Osteocyte (in vitro differentiated cells): ENCODE data around the gene CLK2. TPM values are rescaled to one million over a fixed set of nuclear protein-coding genes. Genes with fewer than 3 reads are reported as not detected.

Experiments
- DNase-seq: peaks from one replicate; pipeline ENCODE4 v3.0.0; 2021; ENCODE audit warnings: mixed read lengths; ENCODE audit not compliant: unreplicated experiment; ENCODE audit errors: extremely low spot score
- H3K27ac Mint-ChIP-seq: one replicate; pipeline ENCODE4 v1.8.0; 2021; ENCODE audit warnings: mild to moderate bottlenecking, mixed read lengths; ENCODE audit not compliant: unreplicated experiment
- H3K27me3 Mint-ChIP-seq: one replicate; pipeline ENCODE4 v1.8.0; 2021; ENCODE audit warnings: mixed read lengths; ENCODE audit not compliant: unreplicated experiment
- H3K36me3 Mint-ChIP-seq: one replicate; pipeline ENCODE4 v1.8.0; 2021; ENCODE audit warnings: mixed read lengths; ENCODE audit not compliant: unreplicated experiment
- H3K4me1 Mint-ChIP-seq: one replicate; pipeline ENCODE4 v1.8.0; 2021; ENCODE audit warnings: mixed read lengths; ENCODE audit not compliant: unreplicated experiment
- H3K4me3 Mint-ChIP-seq: one replicate; pipeline ENCODE4 v1.8.0; 2021; ENCODE audit warnings: mild to moderate bottlenecking, moderate library complexity, mixed read lengths; ENCODE audit not compliant: unreplicated experiment
- H3K9me3 Mint-ChIP-seq: one replicate; pipeline ENCODE4 v1.8.0; 2021; ENCODE audit warnings: mixed read lengths; ENCODE audit not compliant: unreplicated experiment
- total RNA-seq: library from RNA; stranded (reverse); gene quantifications from 2 replicates; pipeline ENCODE4 v1.2.1, GENCODE V29; 2021
- TF ChIP-seq, protein P1 (sequence below): fragments of 200-600 bp; sonication (generic); IDR thresholded peaks from 2 replicates; pipeline ENCODE4 v1.5.0; 2021; ENCODE audit warnings: antibody characterized with exemption, mild to moderate bottlenecking, moderate library complexity

The CLK2 gene
- total RNA-seq, 1 donor from 2014 or later: 63.5 TPM

- Mint-ChIP-seq H3K9me3 (no peaks in the 10 kb centered on the region), H3K27ac (no peak overlapping the region), H3K36me3 (peaks cover 49% of the 10 kb centered on the region), H3K4me1 (peaks cover 16% of the 10 kb centered on the region), H3K4me3 (no peak overlapping the region), H3K27me3 (no peaks in the 10 kb centered on the region)
- TF ChIP-seq, protein P1, sequence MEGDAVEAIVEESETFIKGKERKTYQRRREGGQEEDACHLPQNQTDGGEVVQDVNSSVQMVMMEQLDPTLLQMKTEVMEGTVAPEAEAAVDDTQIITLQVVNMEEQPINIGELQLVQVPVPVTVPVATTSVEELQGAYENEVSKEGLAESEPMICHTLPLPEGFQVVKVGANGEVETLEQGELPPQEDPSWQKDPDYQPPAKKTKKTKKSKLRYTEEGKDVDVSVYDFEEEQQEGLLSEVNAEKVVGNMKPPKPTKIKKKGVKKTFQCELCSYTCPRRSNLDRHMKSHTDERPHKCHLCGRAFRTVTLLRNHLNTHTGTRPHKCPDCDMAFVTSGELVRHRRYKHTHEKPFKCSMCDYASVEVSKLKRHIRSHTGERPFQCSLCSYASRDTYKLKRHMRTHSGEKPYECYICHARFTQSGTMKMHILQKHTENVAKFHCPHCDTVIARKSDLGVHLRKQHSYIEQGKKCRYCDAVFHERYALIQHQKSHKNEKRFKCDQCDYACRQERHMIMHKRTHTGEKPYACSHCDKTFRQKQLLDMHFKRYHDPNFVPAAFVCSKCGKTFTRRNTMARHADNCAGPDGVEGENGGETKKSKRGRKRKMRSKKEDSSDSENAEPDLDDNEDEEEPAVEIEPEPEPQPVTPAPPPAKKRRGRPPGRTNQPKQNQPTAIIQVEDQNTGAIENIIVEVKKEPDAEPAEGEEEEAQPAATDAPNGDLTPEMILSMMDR: no peak
- DNase-seq: no peak
These were observed 6.8 kb downstream of the CLK2 start for GRCh38 chr1:155266553-155266952.

DNA sequence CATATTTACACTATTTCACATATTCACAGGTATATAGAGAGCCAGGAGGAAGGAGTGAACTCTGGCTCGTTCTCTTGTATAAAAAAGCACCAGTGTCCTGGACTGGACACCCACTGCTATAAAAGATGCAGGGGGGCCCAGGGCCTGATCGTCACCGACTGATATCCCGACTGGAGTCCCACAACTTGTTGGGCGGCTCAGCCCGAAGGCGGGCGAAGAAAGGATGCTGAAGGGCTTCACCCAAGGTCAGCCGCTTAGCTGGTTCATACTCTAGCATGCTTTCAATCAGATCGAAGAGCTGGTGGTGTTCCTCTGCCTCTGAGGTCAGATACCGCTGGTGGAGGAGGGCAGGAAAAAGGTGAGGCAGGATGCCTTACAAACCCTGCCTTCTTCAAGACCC lies 10.2 kb downstream of the CLK2 start:
- Mint-ChIP-seq H3K9me3 (no peaks in the 10 kb centered on the region), H3K27ac (peak overlapping the region; percentile 43), H3K36me3 (peaks cover 40% of the 10 kb centered on the region), H3K4me3 (peak overlapping the region; percentile 1), H3K4me1 (peaks cover 22% of the 10 kb centered on the region), H3K27me3 (no peaks in the 10 kb centered on the region)
- TF ChIP-seq, protein P1: no peak
- DNase-seq: no peak

- Mint-ChIP-seq H3K27me3 (no peaks in the 10 kb centered on the region), H3K27ac (peak within 1 kb of the TSS; percentile 93), H3K9me3 (no peaks in the 10 kb centered on the region), H3K4me1 (peaks cover 22% of the 10 kb centered on the region), H3K36me3 (peaks cover 38% of the 10 kb centered on the region), H3K4me3 (peak within 1 kb of the TSS; percentile 97)
- DNase-seq: peak; percentile 97
- TF ChIP-seq, protein P1: no peak
These were observed 11.2 kb downstream of the CLK2 start, which contains the start of gene SCAMP3 for GRCh38 chr1:155261852-155262673. TSS of gene SCAMP3 (minus strand) at chr1:155262360. CDS start at chr1:155262151, 209 bp downstream.

- Mint-ChIP-seq H3K36me3 (peaks cover 35% of the 10 kb centered on the region), H3K9me3 (no peaks in the 10 kb centered on the region), H3K27ac (peak overlapping the region; percentile 93), H3K4me3 (peak overlapping the region; percentile 97), H3K27me3 (no peaks in the 10 kb centered on the region), H3K4me1 (peaks cover 26% of the 10 kb centered on the region)
- DNase-seq: no peak
- TF ChIP-seq, protein P1: no peak
These were observed 11.8 kb downstream of the CLK2 start for GRCh38 chr1:155261493-155261851.

DNA sequence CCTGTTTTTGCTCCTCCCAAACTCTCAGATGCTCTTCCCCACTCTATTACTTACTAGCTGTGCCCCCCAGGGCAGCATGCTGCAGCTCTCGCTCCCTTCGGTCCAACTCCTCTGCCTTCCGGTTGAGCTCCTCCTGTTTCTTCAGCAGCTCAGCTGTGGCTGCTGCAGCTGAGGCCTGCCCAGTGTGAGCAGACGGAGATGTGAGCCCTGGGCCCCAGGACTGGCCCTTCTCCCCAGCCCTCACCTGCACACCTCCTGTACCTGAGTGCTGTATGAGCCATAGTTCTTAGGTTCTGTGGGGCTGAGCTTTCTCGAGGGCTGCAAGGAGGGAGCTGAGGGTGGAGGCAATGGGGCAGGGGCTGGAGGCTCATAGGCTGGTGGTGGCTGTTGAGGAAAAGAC lies 13.0 kb downstream of the CLK2 start:
- Mint-ChIP-seq H3K27me3 (no peaks in the 10 kb centered on the region), H3K4me1 (peaks cover 32% of the 10 kb centered on the region), H3K9me3 (no peaks in the 10 kb centered on the region), H3K27ac (peak overlapping the region; percentile 27), H3K4me3 (no peak overlapping the region), H3K36me3 (peaks cover 29% of the 10 kb centered on the region)
- TF ChIP-seq, protein P1: no peak
- no peak for DNase-seq
